Kidney epithelial cell (primary cell): Measurements from ENCODE around the gene CSF2. TPM values are rescaled to one million over a fixed set of nuclear protein-coding genes. Genes with fewer than 3 reads are reported as not detected.

Source experiments
- DNase-seq: peaks from one replicate; pipeline ENCODE4 v3.0.0-alpha.2; 2010; ENCODE audit warnings: low read depth
- H3K27me3 ChIP-seq: 2 replicates; pipeline ENCODE4 v1.6.0; 2011; ENCODE audit warnings: low read length; ENCODE audit not compliant: control insufficient read depth, insufficient read depth
- H3K36me3 ChIP-seq: 2 replicates; pipeline ENCODE4 v1.5.1; 2011; ENCODE audit warnings: low read length; ENCODE audit not compliant: control insufficient read depth, insufficient read depth
- H3K4me3 ChIP-seq: 2 replicates; pipeline ENCODE4 v1.5.1; 2011; ENCODE audit warnings: low read depth, mild to moderate bottlenecking, control low read depth, low read length
- total RNA-seq: library from RNA; depleted of rRNA; stranded (reverse); fragments of >200 nt; gene quantifications from 2 replicates; pipeline ENCODE4 v1.2.3, GENCODE V29; 2015
- TF ChIP-seq, protein P1 (sequence below): IDR thresholded peaks from 2 replicates; pipeline ENCODE4 v1.5.1; 2011; ENCODE audit warnings: mild to moderate bottlenecking, moderate library complexity, low read length, control low read depth, inconsistent platforms; ENCODE audit not compliant: insufficient read depth, poor library complexity, severe bottlenecking

Gene CSF2
- total RNA-seq, 1 donor from 2014 or later: 10.5 TPM

DNA sequence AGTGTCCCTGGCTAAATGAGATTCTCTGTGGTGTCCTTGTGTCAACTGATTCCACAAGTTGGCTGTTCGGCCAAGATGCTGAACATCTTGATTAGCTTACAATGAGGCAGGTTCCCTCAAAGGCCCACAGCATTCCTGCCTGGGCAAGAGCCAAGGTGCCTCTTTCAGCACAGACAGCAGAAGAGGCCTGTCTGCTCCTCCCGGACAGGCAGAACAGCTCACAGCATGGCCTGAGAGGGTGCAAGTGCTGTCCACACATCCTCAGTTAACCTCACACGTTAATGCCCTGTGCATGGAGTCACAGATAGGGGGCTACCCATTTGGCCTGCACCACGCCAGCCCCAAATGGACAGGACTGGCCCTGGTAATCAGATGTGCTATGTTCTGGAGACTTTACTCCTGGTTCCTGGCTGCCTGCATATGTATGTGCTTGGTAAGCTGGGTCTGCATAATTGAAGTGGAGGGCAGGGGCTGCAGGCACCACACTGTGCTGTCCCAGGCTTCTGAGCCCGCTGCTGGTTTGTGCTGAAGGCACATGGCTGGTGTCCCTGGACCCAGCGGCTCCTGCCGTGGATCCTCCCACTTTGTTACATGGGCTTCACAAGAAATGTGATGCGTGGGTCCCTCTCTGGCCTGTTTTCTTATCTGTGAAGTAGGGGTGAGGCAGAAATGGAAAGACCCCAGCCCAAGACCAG lies 8.9 kb downstream of the CSF2 start:
- DNase-seq: no peak
- TF ChIP-seq, protein P1, sequence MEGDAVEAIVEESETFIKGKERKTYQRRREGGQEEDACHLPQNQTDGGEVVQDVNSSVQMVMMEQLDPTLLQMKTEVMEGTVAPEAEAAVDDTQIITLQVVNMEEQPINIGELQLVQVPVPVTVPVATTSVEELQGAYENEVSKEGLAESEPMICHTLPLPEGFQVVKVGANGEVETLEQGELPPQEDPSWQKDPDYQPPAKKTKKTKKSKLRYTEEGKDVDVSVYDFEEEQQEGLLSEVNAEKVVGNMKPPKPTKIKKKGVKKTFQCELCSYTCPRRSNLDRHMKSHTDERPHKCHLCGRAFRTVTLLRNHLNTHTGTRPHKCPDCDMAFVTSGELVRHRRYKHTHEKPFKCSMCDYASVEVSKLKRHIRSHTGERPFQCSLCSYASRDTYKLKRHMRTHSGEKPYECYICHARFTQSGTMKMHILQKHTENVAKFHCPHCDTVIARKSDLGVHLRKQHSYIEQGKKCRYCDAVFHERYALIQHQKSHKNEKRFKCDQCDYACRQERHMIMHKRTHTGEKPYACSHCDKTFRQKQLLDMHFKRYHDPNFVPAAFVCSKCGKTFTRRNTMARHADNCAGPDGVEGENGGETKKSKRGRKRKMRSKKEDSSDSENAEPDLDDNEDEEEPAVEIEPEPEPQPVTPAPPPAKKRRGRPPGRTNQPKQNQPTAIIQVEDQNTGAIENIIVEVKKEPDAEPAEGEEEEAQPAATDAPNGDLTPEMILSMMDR: no peak
- H3K27me3 ChIP-seq: no peaks in the 10 kb centered on the region
- H3K4me3 ChIP-seq: no peak overlapping the region
- no peaks in the 10 kb centered on the region for H3K36me3 ChIP-seq

DNA sequence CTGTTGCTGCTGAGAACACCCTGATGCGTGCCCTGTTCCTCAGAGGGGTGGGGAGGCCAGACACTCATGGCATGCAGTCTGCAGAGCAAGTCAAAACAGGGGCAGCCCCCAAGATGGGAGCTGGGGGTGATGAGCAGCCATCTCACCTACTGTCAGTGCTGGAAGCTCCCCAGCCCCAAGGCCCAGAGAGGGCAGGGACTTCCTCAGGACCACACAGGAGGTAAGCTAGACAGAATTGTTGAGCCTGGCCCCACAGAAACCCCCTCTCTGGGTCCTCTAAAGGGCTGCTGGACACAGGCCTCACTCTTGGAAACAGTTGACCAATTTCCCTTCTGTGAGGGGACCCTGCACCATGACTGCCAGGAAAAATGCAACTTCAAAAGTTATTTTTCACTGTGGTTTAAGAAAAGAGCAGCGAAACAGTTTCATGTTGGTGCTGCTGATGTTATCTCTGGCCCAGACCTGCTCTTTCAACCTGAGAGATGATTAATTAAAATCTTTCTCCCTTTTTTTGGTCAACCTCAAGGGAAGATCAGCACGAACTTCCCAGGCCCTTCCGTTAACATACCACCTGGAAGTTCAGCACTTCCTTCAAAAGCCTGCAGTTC lies 9.6 kb downstream of the CSF2 start:
- DNase-seq: no peak
- H3K27me3 ChIP-seq: no peaks in the 10 kb centered on the region

DNA sequence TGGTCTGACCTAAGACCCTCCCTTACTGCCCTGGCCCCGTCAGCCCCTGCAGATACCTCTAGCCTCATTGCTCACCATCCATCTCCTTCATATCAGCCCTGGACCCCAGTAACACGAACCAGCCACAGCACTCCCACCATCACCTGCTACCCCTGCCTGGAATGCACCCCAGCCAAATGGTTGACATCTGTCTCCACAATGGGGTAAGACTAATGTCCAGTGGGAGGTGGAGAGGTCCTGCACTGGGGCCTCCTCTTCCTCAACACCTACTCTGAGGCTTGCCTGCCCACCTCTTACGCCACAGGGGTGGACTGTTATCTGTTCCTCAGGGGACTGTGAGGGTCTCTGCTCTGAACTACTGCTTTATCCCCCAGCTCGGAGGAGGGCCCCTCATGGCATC lies 12.1 kb downstream of the CSF2 start:
- H3K36me3 ChIP-seq: no peaks in the 10 kb centered on the region
- no peak for DNase-seq

More for the DNA sequence above, 9.6 kb downstream of the CSF2 start:
- TF ChIP-seq, protein P1: no peak
- Histone ChIP-seq H3K4me3 (no peak overlapping the region), H3K36me3 (no peaks in the 10 kb centered on the region)

DNA sequence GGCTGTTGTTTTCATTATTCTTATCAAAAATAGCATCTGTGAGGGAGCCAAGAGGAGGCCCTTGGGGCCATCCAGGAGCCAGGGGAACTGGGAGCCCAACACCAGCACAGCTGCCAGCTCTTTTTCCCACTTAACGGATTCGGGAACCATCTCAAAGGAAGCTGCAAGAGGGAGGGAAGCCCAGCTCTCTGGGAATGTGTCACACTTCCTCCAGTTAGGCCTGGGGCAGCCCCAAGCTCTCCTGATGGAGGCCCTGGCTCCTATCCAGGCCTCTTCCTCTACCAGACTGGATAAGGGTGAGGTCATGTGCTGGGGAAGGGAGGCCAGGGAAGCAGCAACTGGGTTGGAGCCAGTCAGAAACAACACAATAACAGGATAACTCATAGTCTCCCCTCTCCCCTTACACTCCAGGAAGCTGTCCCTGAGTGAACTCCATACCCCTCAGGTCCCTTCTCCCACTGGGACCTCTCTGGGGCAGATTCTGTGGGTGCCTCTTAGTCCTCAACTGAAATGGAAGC lies 12.7 kb downstream of the CSF2 start:
- Histone ChIP-seq H3K4me3 (no peak overlapping the region), H3K36me3 (no peaks in the 10 kb centered on the region), H3K27me3 (no peaks in the 10 kb centered on the region)
- peak; percentile 89 for DNase-seq
- TF ChIP-seq, protein P1: no peak

More for the DNA sequence above, 12.1 kb downstream of the CSF2 start:
- no peak overlapping the region for H3K4me3 ChIP-seq
- TF ChIP-seq, protein P1: no peak
- no peaks in the 10 kb centered on the region for H3K27me3 ChIP-seq

DNA sequence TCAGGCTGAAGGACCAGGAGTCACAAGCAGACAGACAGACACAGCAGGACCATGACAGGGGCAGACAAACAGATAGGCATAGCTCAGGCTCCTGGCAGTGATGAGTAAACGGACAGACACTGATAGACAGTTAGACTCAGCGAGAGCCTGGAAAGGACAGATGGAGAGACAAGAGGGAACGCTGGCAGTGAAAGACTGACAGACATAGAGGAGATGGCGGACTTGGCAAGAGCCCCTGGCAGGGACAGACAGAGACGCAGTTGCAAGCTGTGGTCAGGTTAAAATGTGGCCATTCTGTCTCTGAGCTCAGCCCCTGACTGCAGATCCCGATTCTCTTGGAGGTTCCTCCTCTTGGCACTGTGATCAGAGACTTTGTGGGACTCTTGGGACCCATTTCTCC lies 13.6 kb downstream of the CSF2 start:
- H3K4me3 ChIP-seq: no peak overlapping the region
- TF ChIP-seq, protein P1: no peak
- no peaks in the 10 kb centered on the region for H3K36me3 ChIP-seq

More for the DNA sequence above, 13.6 kb downstream of the CSF2 start:
- H3K27me3 ChIP-seq: no peaks in the 10 kb centered on the region
- DNase-seq: no peak
